Activated naive CD4-positive, alpha-beta T cell treated with anti-CD3 and anti-CD28 coated beads, Interleukin-2, amount 50 U/mL, for 24 hours (primary cell): ENCODE measurements around the gene SEMA4D.
"Not testable (repeated sequence)": the region's sequence is repeated elsewhere in the genome, so short reads cannot be mapped to it uniquely, and the experiment has no call there.

Experiments
- H3K27ac Mint-ChIP-seq: one replicate; pipeline ENCODE4 v1.8.0; 2021; ENCODE audit warnings: mild to moderate bottlenecking, mixed read lengths
- H3K27me3 Mint-ChIP-seq: one replicate; pipeline ENCODE4 v1.8.0; 2021; ENCODE audit warnings: mixed read lengths
- H3K36me3 Mint-ChIP-seq: one replicate; pipeline ENCODE4 v1.8.0; 2021; ENCODE audit warnings: mixed read lengths
- H3K4me1 Mint-ChIP-seq: one replicate; pipeline ENCODE4 v1.8.0; 2021; ENCODE audit warnings: mixed read lengths
- H3K4me3 Mint-ChIP-seq: one replicate; pipeline ENCODE4 v1.8.0; 2021; ENCODE audit warnings: mild to moderate bottlenecking, mixed read lengths
- H3K9me3 Mint-ChIP-seq: one replicate; pipeline ENCODE4 v1.8.0; 2021; ENCODE audit warnings: mixed read lengths

SEMA4D gene

DNA sequence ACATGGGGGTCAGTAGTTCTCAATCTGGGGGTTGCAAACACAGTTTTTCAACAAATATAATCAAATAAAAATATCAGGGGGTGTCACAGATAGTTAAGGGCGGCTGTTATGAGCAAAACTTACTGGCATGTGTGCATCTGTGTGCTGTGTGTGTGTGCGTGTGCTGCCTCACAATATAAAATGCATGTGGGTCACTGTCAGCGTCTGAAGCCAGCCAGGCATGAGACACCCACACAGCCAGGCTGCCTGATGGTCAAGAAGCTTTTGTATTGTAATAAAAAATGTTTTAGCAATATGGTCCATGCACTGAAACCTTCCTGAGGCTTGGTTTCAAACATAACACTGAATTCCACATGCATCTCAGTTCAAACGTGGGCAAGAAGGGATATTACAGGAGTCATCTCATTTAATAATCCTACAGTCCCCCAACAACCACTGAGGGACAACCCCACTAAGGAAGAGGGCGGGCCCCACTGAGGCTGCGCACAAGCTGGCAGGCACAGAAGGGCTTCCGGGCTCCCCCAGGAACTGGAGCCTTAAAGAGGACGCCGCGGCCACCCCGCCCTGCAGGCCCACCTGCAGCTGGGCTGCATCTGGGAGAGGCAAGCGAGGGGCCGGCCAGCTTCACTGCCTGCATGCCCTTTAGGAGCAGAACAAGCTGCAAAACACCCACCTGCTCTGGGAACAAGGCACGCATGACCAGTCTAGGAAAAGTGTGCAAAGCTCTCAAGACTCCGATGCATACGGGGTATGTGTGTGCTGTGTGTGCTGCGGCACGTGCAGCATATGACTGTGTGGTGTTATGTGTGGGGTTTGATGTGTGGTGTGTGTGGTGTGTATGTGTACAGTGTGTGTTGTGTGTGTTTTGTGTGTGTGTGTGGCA is 14.1 kb downstream of the SEMA4D start:
- H3K4me3 Mint-ChIP-seq: peak overlapping the region; percentile 83
- H3K36me3 Mint-ChIP-seq: peaks cover 25% of the 10 kb centered on the region
- H3K9me3 Mint-ChIP-seq: peaks cover 2% of the 10 kb centered on the region
- H3K27me3 Mint-ChIP-seq: no peaks in the 10 kb centered on the region
- peak overlapping the region; percentile 96 for H3K27ac Mint-ChIP-seq
- H3K4me1 Mint-ChIP-seq: peaks cover 88% of the 10 kb centered on the region

GRCh38 chr9:89482901-89483361 is 15.0 kb downstream of the SEMA4D start:
- Mint-ChIP-seq H3K27ac (peak overlapping the region; percentile 96), H3K36me3 (peaks cover 25% of the 10 kb centered on the region), H3K9me3 (no peaks in the 10 kb centered on the region), H3K4me1 (peaks cover 90% of the 10 kb centered on the region), H3K4me3 (peak overlapping the region; percentile 83), H3K27me3 (no peaks in the 10 kb centered on the region)

DNA sequence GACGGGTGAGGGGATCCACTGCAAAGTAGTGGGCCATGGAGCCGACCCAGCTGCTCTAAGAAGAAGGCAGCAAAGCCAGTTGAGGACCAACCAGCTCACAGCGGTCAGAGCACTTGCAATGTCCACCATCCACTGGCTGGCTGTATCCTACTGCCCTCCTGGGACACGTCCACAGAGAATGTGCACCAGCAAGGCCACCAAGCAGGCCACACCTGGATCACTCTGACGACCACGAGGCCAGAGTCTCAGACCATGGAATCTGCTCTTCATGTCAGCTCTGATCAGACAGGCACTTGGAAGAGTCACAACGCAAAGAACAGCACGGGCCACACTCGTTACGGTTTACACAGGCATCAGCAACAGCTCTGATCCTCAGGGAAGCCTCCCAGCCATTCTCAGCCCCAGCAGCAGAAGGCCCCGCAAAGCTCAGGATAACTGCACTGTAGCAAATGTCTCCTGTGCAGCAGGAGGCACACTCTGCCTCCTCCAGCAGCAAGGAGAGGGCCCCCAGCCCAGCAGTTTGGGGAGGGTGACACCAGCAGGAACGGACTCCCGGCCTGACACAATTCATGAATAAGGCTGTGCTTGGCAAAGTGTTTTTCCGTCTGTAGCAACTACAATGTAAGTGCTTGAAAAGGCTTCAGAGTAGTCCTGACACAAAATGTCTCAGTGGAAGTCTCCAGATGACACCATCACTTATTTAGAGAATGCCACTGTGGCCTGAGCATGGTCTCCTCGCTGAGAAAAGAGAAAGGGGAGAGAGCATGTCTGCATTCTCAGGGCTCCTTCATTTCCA is 15.7 kb downstream of the SEMA4D start:
- Mint-ChIP-seq H3K27ac (peak overlapping the region; percentile 96), H3K4me3 (peak overlapping the region; percentile 83), H3K9me3 (no peaks in the 10 kb centered on the region), H3K4me1 (peaks cover 90% of the 10 kb centered on the region), H3K36me3 (peaks cover 25% of the 10 kb centered on the region), H3K27me3 (no peaks in the 10 kb centered on the region)

GRCh38 chr9:89481538-89481915 is 16.4 kb downstream of the SEMA4D start:
- H3K27me3 Mint-ChIP-seq: no peaks in the 10 kb centered on the region
- H3K4me3 Mint-ChIP-seq: peak overlapping the region; percentile 83
- no peaks in the 10 kb centered on the region for H3K9me3 Mint-ChIP-seq
- peaks cover 26% of the 10 kb centered on the region for H3K36me3 Mint-ChIP-seq
- H3K4me1 Mint-ChIP-seq: peaks cover 91% of the 10 kb centered on the region
- peak overlapping the region; percentile 96 for H3K27ac Mint-ChIP-seq

GRCh38 chr9:89480825-89481537 is 16.9 kb downstream of the SEMA4D start:
- Mint-ChIP-seq H3K27me3 (no peaks in the 10 kb centered on the region), H3K4me1 (peaks cover 91% of the 10 kb centered on the region), H3K27ac (peak overlapping the region; percentile 96), H3K36me3 (peaks cover 26% of the 10 kb centered on the region), H3K9me3 (no peaks in the 10 kb centered on the region), H3K4me3 (peak overlapping the region; percentile 83)

GRCh38 chr9:89480372-89480771 is 17.5 kb downstream of the SEMA4D start:
- H3K4me3 Mint-ChIP-seq: not testable (repeated sequence)

DNA sequence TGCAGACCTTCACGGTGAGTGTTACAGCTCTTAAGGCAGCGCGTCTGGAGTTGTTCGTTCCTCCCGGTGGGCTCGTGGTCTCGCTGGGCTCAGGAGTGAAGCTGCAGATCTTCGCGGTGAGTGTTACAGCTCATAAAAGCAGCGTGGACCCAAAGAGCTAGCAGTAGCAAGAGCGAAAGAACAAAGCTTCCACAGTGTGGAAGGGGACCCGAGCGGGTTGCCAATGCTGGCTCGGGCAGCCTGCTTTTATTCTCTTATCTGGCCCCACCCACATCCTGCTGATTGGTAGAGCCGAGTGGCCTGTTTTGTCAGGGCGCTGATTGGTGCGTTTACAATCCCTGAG is 18.3 kb downstream of the SEMA4D start:
- H3K36me3 Mint-ChIP-seq: peaks cover 27% of the 10 kb centered on the region
- H3K27me3 Mint-ChIP-seq, H3K9me3 Mint-ChIP-seq: not testable (repeated sequence)
- H3K4me3 Mint-ChIP-seq: peak overlapping the region; percentile 90
- H3K27ac Mint-ChIP-seq: peak overlapping the region; percentile 98
- peaks cover 92% of the 10 kb centered on the region for H3K4me1 Mint-ChIP-seq

More at GRCh38 chr9:89480372-89480771, 17.5 kb downstream of the SEMA4D start:
- Mint-ChIP-seq H3K36me3 (peaks cover 27% of the 10 kb centered on the region), H3K27ac (peak overlapping the region; percentile 26), H3K4me1 (peaks cover 92% of the 10 kb centered on the region)
- H3K27me3 Mint-ChIP-seq, H3K9me3 Mint-ChIP-seq: not testable (repeated sequence)

GRCh38 chr9:89478821-89479668 is 18.9 kb downstream of the SEMA4D start:
- Mint-ChIP-seq H3K9me3 (no peaks in the 10 kb centered on the region), H3K27me3 (no peaks in the 10 kb centered on the region), H3K4me1 (peaks cover 92% of the 10 kb centered on the region), H3K27ac (peak overlapping the region; percentile 98), H3K4me3 (peak overlapping the region; percentile 90), H3K36me3 (peaks cover 29% of the 10 kb centered on the region)

- H3K4me1 Mint-ChIP-seq: peaks cover 92% of the 10 kb centered on the region
Observed at GRCh38 chr9:89477811-89478630, 19.9 kb downstream of the SEMA4D start.

DNA sequence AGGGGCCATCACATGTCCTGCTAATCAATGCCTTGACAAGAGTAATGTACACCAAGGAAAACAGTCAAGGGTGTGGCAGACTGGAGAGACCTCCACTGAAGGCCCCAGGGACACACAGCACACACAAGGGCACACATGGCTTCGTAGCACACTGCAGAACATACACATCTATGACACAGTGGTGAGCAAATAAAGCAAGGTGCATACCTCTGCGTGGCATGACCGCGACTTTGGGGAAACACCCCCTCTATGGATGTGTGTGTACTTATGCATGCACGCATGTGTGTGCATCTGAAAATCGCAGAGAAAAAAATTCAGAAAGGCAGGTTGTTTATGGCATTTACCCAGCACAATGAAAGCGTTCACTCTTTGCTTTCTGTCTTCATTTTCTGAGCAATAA is 20.5 kb downstream of the SEMA4D start:
- peaks cover 92% of the 10 kb centered on the region for H3K4me1 Mint-ChIP-seq
- peak overlapping the region; percentile 98 for H3K27ac Mint-ChIP-seq
- peak overlapping the region; percentile 90 for H3K4me3 Mint-ChIP-seq
- H3K36me3 Mint-ChIP-seq: peaks cover 37% of the 10 kb centered on the region
- no peaks in the 10 kb centered on the region for H3K9me3 Mint-ChIP-seq
- no peaks in the 10 kb centered on the region for H3K27me3 Mint-ChIP-seq

More at GRCh38 chr9:89477811-89478630, 19.9 kb downstream of the SEMA4D start:
- H3K4me3 Mint-ChIP-seq: peak overlapping the region; percentile 90
- H3K27ac Mint-ChIP-seq: peak overlapping the region; percentile 98
- H3K36me3 Mint-ChIP-seq: peaks cover 33% of the 10 kb centered on the region
- H3K27me3 Mint-ChIP-seq: no peaks in the 10 kb centered on the region
- H3K9me3 Mint-ChIP-seq: no peaks in the 10 kb centered on the region

- Mint-ChIP-seq H3K27me3 (no peaks in the 10 kb centered on the region), H3K4me3 (peak overlapping the region; percentile 90), H3K4me1 (peaks cover 91% of the 10 kb centered on the region), H3K9me3 (no peaks in the 10 kb centered on the region), H3K36me3 (peaks cover 42% of the 10 kb centered on the region), H3K27ac (peak overlapping the region; percentile 98)
Observed at GRCh38 chr9:89476546-89476945, 21.4 kb downstream of the SEMA4D start.

- no peaks in the 10 kb centered on the region for H3K9me3 Mint-ChIP-seq
- H3K4me3 Mint-ChIP-seq: peak overlapping the region; percentile 90
- peaks cover 91% of the 10 kb centered on the region for H3K4me1 Mint-ChIP-seq
- no peaks in the 10 kb centered on the region for H3K27me3 Mint-ChIP-seq
- peaks cover 42% of the 10 kb centered on the region for H3K36me3 Mint-ChIP-seq
- H3K27ac Mint-ChIP-seq: peak overlapping the region; percentile 98
Observed at GRCh38 chr9:89475891-89476440, 21.9 kb downstream of the SEMA4D start.

- H3K4me1 Mint-ChIP-seq: peaks cover 96% of the 10 kb centered on the region
Observed at GRCh38 chr9:89474939-89475338, 23.0 kb downstream of the SEMA4D start.

More at GRCh38 chr9:89474939-89475338, 23.0 kb downstream of the SEMA4D start:
- Mint-ChIP-seq H3K9me3 (no peaks in the 10 kb centered on the region), H3K27ac (peak overlapping the region; percentile 98), H3K36me3 (peaks cover 47% of the 10 kb centered on the region), H3K27me3 (no peaks in the 10 kb centered on the region), H3K4me3 (peak overlapping the region; percentile 90)
